Liver (tissue), 9 donors: Measurements from ENCODE around the gene TOP1. TPM values are rescaled to one million over a fixed set of nuclear protein-coding genes. Genes with fewer than 3 reads are reported as not detected.

Experiments used
- DNase-seq: peaks from one replicate; pipeline ENCODE4 v3.0.0-alpha.2; 2017; ENCODE audit warnings: low spot score
- H3K27ac ChIP-seq, 2 donors: one replicate each; pipeline ENCODE4 v1.7.0; 2013; ENCODE audit warnings: inconsistent platforms in 2 of 2, low read length in 2 of 2, control low read depth in 1 of 2, low read depth in 1 of 2, mild to moderate bottlenecking in 1 of 2
- H3K27me3 ChIP-seq, 4 donors: one replicate each; pipeline versions ENCODE4 v1.6.1 to v1.7.0; 2013; ENCODE audit warnings: low read length in 3 of 4, inconsistent platforms in 1 of 4, mild to moderate bottlenecking in 1 of 4, moderate library complexity in 1 of 4; ENCODE audit not compliant: control insufficient read depth in 4 of 4, insufficient read depth in 4 of 4
- H3K36me3 ChIP-seq, 4 donors: one replicate each; pipeline versions ENCODE4 v1.6.1 to v1.7.0; 2013; ENCODE audit warnings: low read length in 3 of 4, mild to moderate bottlenecking in 3 of 4, low read depth in 1 of 4, moderate library complexity in 1 of 4; ENCODE audit not compliant: control insufficient read depth in 4 of 4, insufficient read depth in 3 of 4
- H3K4me1 ChIP-seq, 4 donors: one replicate each; pipeline versions ENCODE4 v1.6.1 to v1.7.0; 2013; ENCODE audit warnings: low read length in 3 of 4, mild to moderate bottlenecking in 3 of 4, moderate library complexity in 1 of 4; ENCODE audit not compliant: control insufficient read depth in 4 of 4, insufficient read depth in 4 of 4
- H3K4me3 ChIP-seq, 3 donors: one replicate each; pipeline versions ENCODE4 v1.6.1 to v1.7.0; 2013; ENCODE audit warnings: low read length in 3 of 3, control low read depth in 1 of 3, low read depth in 1 of 3, mild to moderate bottlenecking in 1 of 3
- H3K9ac ChIP-seq, 2 donors: one replicate each; pipeline ENCODE4 v1.7.0; 2013; ENCODE audit warnings: low read length in 2 of 2, mild to moderate bottlenecking in 2 of 2, moderate library complexity in 2 of 2, control low read depth in 1 of 2, low read depth in 1 of 2
- H3K9me3 ChIP-seq, 4 donors: one replicate each; pipeline versions ENCODE4 v1.6.1 to v1.7.0; 2013; ENCODE audit warnings: low read length in 3 of 4; ENCODE audit not compliant: control insufficient read depth in 4 of 4
- EGR1 ChIP-seq, 2 donors: IDR thresholded peaks; 2 replicates each; pipeline ENCODE4 v1.6.1; 2016 to 2018; ENCODE audit warnings: antibody characterized with exemption in 2 of 2, low read depth in 2 of 2
- FOXA1 ChIP-seq: IDR thresholded peaks from 2 replicates; pipeline ENCODE4 v1.6.1; 2016; ENCODE audit warnings: antibody characterized with exemption
- FOXA2 ChIP-seq: IDR thresholded peaks from 2 replicates; pipeline ENCODE4 v1.6.1; 2016; ENCODE audit warnings: antibody characterized with exemption
- GABPA ChIP-seq, 2 donors: IDR thresholded peaks in 1 of 2; conservative IDR thresholded peaks in 1 of 2; 2 replicates each; pipeline ENCODE4 v1.6.1; 2016; ENCODE audit warnings: antibody characterized with exemption in 2 of 2, mild to moderate bottlenecking in 1 of 2, moderate library complexity in 1 of 2
- HNF4A ChIP-seq, 2 donors: conservative IDR thresholded peaks; 2 replicates each; pipeline ENCODE4 v1.6.1; 2016; ENCODE audit warnings: antibody characterized with exemption in 2 of 2, mild to moderate bottlenecking in 2 of 2
- HNF4G ChIP-seq: IDR thresholded peaks from 2 replicates; pipeline ENCODE4 v1.6.1; 2016; ENCODE audit warnings: antibody characterized with exemption
- JUND ChIP-seq, 2 donors: IDR thresholded peaks; 2 replicates each; pipeline ENCODE4 v1.6.1; 2016; ENCODE audit warnings: antibody characterized with exemption in 2 of 2
- NR2F2 ChIP-seq: IDR thresholded peaks from 2 replicates; pipeline ENCODE4 v1.6.1; 2016; ENCODE audit warnings: antibody characterized with exemption
- RAD21 ChIP-seq, 2 donors: IDR thresholded peaks; 2 replicates each; pipeline ENCODE4 v1.6.1; 2016; ENCODE audit warnings: antibody characterized with exemption in 2 of 2, mild to moderate bottlenecking in 2 of 2
- RXRA ChIP-seq, 2 donors: IDR thresholded peaks; 2 replicates each; pipeline ENCODE4 v1.6.1; 2017 to 2018; ENCODE audit warnings: antibody characterized with exemption in 2 of 2, mild to moderate bottlenecking in 1 of 2
- SP1 ChIP-seq: IDR thresholded peaks from 2 replicates; pipeline ENCODE4 v1.6.1; 2018; ENCODE audit warnings: antibody characterized with exemption, mild to moderate bottlenecking
- TAF1 ChIP-seq: conservative IDR thresholded peaks from 2 replicates; pipeline ENCODE4 v1.6.1; 2016; ENCODE audit warnings: antibody characterized with exemption, mild to moderate bottlenecking
- YY1 ChIP-seq: IDR thresholded peaks from 2 replicates; pipeline ENCODE4 v1.6.1; 2016; ENCODE audit warnings: antibody characterized with exemption, mild to moderate bottlenecking
- WGBS: extraction: QIAGEN DNeasy Blood & Tissue Kit; methylation state at CpG from one replicate; pipeline ENCODE4 v1.1.7; 2013; 5-methylcytosine and 5-hydroxymethylcytosine counted together
- polyA plus RNA-seq, 2 donors: library from polyadenylated mRNA; stranded (reverse) in 1 of 2; unstranded in 1 of 2; fragments of 200-250 nt in 1 of 2; fragments of >200 nt in 1 of 2; fragmentation: Nextera tagmentation in 1 of 2; extraction: Ambion mirVana in 1 of 2; gene quantifications; one replicate each; pipeline versions ENCODE4 v1.2.1 to v1.2.3, GENCODE V29; 2013 to 2015
- total RNA-seq, 2 donors: library from RNA; depleted of rRNA; stranded (reverse); fragments of >200 nt; gene quantifications; one replicate each; pipeline ENCODE4 v1.2.3, GENCODE V29; 2014
- TF ChIP-seq, protein P1 (sequence below): IDR thresholded peaks from 2 replicates; pipeline ENCODE4 v1.6.1; 2016; ENCODE audit warnings: antibody characterized with exemption, mild to moderate bottlenecking
- TF ChIP-seq, protein P2 (sequence below): fragments of 150-350 bp; IDR thresholded peaks from 2 replicates; pipeline ENCODE4 v1.5.1; 2017; ENCODE audit warnings: improper control_type of control experiment, low read depth, low read length; ENCODE audit not compliant: missing input control
- TF ChIP-seq, protein P3 (sequence below): IDR thresholded peaks from 2 replicates; pipeline ENCODE4 v1.6.1; 2016; ENCODE audit warnings: antibody characterized with exemption
- TF ChIP-seq, protein P4 (sequence below): IDR thresholded peaks from 2 replicates; pipeline ENCODE4 v1.6.1; 2016; ENCODE audit warnings: antibody characterized with exemption
- TF ChIP-seq, protein P5 (sequence below): IDR thresholded peaks from 2 replicates; pipeline ENCODE4 v1.6.1; 2016; ENCODE audit warnings: antibody characterized with exemption
- donor health status: healthy.
- donor health status: healthy.
- donor health status: healthy.
- donor health status: healthy.
- donor health status: healthy.

The TOP1 gene
- total and polyA plus RNA-seq, 4 donors: 13.7 to 62.1 (median 19.4) TPM

DNA sequence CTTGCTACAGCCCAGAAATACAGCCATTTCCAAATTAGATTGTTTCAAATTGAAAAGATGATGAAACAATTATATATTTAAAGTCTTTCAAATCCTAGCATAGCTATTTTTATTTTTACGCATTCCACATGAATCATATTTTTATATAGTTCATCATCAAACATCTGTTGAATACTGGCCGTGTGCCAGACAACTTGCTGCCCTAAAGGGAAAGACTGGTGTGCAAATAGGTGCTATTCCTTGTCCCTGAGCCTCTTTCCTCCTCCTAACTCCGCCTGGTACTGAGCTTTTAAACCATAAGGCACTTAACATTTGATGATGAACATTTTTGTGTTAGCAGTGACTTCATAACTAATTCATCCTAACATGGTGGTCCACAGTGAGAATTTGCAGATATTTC is 90.0 kb downstream of the TOP1 start:
- peaks cover 15 to 79% (median 66%) of the 10 kb centered on the region in 4 donors for H3K36me3 ChIP-seq
- 79% methylated on average over 3 of the region's 3 CpGs for WGBS
- H3K27me3 ChIP-seq: no peaks in the 10 kb centered on the region
- no peak for DNase-seq
- H3K27ac ChIP-seq: no peak overlapping the region
- no peak overlapping the region for H3K9ac ChIP-seq
- H3K9me3 ChIP-seq: no peaks in the 10 kb centered on the region
- peaks cover 0 to 8% (median 3%) of the 10 kb centered on the region in 4 donors for H3K4me1 ChIP-seq
- TF ChIP-seq, protein P1, sequence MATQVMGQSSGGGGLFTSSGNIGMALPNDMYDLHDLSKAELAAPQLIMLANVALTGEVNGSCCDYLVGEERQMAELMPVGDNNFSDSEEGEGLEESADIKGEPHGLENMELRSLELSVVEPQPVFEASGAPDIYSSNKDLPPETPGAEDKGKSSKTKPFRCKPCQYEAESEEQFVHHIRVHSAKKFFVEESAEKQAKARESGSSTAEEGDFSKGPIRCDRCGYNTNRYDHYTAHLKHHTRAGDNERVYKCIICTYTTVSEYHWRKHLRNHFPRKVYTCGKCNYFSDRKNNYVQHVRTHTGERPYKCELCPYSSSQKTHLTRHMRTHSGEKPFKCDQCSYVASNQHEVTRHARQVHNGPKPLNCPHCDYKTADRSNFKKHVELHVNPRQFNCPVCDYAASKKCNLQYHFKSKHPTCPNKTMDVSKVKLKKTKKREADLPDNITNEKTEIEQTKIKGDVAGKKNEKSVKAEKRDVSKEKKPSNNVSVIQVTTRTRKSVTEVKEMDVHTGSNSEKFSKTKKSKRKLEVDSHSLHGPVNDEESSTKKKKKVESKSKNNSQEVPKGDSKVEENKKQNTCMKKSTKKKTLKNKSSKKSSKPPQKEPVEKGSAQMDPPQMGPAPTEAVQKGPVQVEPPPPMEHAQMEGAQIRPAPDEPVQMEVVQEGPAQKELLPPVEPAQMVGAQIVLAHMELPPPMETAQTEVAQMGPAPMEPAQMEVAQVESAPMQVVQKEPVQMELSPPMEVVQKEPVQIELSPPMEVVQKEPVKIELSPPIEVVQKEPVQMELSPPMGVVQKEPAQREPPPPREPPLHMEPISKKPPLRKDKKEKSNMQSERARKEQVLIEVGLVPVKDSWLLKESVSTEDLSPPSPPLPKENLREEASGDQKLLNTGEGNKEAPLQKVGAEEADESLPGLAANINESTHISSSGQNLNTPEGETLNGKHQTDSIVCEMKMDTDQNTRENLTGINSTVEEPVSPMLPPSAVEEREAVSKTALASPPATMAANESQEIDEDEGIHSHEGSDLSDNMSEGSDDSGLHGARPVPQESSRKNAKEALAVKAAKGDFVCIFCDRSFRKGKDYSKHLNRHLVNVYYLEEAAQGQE: no peak
- TF ChIP-seq, protein P2, sequence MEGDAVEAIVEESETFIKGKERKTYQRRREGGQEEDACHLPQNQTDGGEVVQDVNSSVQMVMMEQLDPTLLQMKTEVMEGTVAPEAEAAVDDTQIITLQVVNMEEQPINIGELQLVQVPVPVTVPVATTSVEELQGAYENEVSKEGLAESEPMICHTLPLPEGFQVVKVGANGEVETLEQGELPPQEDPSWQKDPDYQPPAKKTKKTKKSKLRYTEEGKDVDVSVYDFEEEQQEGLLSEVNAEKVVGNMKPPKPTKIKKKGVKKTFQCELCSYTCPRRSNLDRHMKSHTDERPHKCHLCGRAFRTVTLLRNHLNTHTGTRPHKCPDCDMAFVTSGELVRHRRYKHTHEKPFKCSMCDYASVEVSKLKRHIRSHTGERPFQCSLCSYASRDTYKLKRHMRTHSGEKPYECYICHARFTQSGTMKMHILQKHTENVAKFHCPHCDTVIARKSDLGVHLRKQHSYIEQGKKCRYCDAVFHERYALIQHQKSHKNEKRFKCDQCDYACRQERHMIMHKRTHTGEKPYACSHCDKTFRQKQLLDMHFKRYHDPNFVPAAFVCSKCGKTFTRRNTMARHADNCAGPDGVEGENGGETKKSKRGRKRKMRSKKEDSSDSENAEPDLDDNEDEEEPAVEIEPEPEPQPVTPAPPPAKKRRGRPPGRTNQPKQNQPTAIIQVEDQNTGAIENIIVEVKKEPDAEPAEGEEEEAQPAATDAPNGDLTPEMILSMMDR: no peak
- TF ChIP-seq, protein P3, sequence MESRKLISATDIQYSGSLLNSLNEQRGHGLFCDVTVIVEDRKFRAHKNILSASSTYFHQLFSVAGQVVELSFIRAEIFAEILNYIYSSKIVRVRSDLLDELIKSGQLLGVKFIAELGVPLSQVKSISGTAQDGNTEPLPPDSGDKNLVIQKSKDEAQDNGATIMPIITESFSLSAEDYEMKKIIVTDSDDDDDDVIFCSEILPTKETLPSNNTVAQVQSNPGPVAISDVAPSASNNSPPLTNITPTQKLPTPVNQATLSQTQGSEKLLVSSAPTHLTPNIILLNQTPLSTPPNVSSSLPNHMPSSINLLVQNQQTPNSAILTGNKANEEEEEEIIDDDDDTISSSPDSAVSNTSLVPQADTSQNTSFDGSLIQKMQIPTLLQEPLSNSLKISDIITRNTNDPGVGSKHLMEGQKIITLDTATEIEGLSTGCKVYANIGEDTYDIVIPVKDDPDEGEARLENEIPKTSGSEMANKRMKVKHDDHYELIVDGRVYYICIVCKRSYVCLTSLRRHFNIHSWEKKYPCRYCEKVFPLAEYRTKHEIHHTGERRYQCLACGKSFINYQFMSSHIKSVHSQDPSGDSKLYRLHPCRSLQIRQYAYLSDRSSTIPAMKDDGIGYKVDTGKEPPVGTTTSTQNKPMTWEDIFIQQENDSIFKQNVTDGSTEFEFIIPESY: no peak
- TF ChIP-seq EGR1 (IDR thresholded peaks at IDR 0.05; ENCODE audit: low read depth in 2 of 2): no peak
- TF ChIP-seq HNF4A (conservative IDR thresholded peaks at IDR 0.05): no peak
- no peak for TF ChIP-seq FOXA1
- TF ChIP-seq SP1: no peak
- no peak for TF ChIP-seq GABPA (IDR thresholded peaks at IDR 0.05 in 1 of 2, conservative IDR thresholded peaks at IDR 0.05 in 1 of 2)
- TF ChIP-seq RAD21 (IDR thresholded peaks at IDR 0.05): no peak
- TF ChIP-seq YY1: no peak
- TF ChIP-seq NR2F2: no peak
- TF ChIP-seq, protein P4, sequence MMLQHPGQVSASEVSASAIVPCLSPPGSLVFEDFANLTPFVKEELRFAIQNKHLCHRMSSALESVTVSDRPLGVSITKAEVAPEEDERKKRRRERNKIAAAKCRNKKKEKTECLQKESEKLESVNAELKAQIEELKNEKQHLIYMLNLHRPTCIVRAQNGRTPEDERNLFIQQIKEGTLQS: no peak
- no peak for TF ChIP-seq JUND (IDR thresholded peaks at IDR 0.05)
- TF ChIP-seq FOXA2: no peak
- no peak for TF ChIP-seq TAF1
- TF ChIP-seq, protein P5, sequence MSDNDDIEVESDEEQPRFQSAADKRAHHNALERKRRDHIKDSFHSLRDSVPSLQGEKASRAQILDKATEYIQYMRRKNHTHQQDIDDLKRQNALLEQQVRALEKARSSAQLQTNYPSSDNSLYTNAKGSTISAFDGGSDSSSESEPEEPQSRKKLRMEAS: no peak
- no peak for TF ChIP-seq HNF4G
- no peak for TF ChIP-seq RXRA (IDR thresholded peaks at IDR 0.05)
- H3K4me3 ChIP-seq: no peak overlapping the region
